Stimulated activated CD4-positive, alpha-beta T cell treated with anti-CD3 and anti-CD28 coated beads, Interleukin-12 subunit alpha, Interleukin-12 subunit beta, amount 100 ng/mL, for 48 hours (primary cell): ENCODE results near the gene ALB.

Experiments used
- DNase-seq, 3 donors: peaks; one replicate each; pipeline ENCODE4 v3.0.0-alpha.2; 2020; ENCODE audit warnings: low read depth in 2 of 3, low spot score in 1 of 3

ALB gene

DNA sequence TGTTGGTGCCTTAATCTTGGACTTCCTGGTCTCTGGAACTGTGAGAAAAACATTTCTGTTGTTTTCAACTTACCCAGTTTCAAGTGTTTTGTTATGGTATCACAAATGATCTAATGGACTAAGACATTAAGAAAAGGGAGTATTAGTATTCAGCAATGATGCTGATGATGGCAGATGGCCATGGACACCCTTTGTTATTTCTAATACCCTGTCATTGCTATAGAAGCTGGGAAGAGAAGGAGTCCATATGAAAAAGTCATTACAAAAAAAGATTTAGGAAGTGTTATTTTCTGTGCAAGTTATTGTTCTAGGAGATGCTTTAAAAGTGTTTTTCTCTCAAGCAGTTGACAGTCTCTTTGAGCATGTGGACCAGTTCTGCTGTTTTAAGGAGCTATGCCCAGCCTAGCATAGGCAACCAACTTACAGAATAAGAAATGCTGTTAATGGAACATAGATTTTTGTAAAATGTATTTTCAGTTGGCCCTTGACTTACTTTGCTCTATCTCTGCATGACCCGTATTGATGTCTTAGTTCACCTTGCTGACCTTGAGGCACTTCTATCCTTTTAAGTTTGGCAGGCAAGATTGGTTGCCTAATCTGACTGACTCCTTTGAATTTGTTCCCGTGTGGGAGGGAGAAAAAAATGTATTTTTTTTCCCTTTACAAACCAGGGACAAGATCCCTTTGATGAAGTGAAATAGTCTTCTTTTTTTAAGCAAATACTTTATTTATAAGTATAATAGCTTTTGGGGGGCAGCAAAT lies 25.9 kb downstream of the ALB start:
- DNase-seq, result no peak

DNA sequence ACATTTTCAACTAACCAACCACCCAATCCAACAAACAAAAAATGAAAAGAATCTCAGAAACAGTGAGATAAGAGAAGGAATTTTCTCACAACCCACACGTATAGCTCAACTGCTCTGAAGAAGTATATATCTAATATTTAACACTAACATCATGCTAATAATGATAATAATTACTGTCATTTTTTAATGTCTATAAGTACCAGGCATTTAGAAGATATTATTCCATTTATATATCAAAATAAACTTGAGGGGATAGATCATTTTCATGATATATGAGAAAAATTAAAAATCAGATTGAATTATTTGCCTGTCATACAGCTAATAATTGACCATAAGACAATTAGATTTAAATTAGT lies 27.7 kb downstream of the ALB start:
- no peak for DNase-seq

DNA sequence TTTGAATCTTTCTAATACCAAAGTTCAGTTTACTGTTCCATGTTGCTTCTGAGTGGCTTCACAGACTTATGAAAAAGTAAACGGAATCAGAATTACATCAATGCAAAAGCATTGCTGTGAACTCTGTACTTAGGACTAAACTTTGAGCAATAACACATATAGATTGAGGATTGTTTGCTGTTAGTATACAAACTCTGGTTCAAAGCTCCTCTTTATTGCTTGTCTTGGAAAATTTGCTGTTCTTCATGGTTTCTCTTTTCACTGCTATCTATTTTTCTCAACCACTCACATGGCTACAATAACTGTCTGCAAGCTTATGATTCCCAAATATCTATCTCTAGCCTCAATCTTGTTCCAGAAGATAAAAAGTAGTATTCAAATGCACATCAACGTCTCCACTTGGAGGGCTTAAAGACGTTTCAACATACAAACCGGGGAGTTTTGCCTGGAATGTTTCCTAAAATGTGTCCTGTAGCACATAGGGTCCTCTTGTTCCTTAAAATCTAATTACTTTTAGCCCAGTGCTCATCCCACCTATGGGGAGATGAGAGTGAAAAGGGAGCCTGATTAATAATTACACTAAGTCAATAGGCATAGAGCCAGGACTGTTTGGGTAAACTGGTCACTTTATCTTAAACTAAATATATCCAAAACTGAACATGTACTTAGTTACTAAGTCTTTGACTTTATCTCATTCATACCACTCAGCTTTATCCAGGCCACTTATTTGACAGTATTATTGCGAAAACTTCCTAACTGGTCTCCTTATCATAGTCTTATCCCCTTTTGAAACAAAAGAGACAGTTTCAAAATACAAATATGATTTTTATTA lies 28.3 kb downstream of the ALB start:
- DNase-seq, result no peak

DNA sequence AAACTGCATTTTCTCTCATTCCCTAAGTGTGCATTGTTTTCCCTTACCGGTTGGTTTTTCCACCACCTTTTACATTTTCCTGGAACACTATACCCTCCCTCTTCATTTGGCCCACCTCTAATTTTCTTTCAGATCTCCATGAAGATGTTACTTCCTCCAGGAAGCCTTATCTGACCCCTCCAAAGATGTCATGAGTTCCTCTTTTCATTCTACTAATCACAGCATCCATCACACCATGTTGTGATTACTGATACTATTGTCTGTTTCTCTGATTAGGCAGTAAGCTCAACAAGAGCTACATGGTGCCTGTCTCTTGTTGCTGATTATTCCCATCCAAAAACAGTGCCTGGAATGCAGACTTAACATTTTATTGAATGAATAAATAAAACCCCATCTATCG lies 29.1 kb downstream of the ALB start:
- DNase-seq, result no peak

DNA sequence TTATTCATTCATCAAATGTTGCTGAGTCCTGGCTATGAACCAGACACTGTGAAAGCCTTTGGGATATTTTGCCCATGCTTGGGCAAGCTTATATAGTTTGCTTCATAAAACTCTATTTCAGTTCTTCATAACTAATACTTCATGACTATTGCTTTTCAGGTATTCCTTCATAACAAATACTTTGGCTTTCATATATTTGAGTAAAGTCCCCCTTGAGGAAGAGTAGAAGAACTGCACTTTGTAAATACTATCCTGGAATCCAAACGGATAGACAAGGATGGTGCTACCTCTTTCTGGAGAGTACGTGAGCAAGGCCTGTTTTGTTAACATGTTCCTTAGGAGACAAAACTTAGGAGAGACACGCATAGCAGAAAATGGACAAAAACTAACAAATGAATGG lies 30.2 kb downstream of the ALB start:
- no peak for DNase-seq

DNA sequence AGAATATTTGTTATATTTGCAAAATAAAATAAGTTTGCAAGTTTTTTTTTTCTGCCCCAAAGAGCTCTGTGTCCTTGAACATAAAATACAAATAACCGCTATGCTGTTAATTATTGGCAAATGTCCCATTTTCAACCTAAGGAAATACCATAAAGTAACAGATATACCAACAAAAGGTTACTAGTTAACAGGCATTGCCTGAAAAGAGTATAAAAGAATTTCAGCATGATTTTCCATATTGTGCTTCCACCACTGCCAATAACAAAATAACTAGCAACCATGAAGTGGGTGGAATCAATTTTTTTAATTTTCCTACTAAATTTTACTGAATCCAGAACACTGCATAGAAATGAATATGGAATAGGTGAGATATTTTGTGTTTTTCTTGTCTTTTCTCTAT lies 31.9 kb downstream of the ALB start, which contains the start of gene AFP:
Gene AFP, plus strand, starts transcription at position 238 of the 400 bp plus-strand sequence. Its CDS starts 42 bp downstream, at position 280.
- DNase-seq, result no peak

DNA sequence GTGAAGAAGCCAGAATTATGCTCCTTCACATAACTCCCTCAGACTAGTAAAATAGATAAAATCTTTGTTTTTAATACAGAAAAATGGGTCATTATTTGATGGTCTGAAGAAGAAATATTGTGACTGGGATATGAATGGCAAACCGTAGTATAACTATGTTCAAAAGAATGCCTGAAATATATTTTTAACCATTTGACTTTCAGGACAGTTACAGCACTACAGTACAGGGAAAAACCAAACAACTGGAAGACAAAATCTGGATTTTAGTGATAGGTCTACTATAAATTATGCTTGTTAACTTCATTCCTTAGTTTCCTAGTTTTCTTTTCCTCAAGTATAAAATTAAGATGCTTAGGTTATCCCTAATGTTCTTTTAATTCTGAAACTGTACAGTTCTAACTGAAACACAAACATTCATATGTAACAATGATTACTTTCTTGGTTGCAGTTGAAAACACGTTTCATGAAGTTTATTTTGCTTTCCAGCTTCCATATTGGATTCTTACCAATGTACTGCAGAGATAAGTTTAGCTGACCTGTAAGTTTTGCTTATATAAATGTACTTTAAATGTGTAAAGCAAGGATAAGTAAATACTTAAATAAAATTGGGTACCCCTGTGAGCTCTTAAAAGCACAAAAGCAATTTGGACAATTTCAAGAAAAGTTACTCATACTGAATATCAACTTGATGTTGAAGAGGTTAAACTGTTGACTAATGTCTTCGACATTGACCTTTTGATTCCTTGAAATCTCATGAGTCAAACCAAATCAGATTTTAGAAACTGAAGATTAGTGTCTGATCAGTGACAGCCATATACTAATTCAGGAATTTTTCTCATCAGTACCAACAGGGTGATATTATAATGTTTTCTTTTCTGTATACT lies 32.8 kb downstream of the ALB start:
- DNase-seq, result no peak

DNA sequence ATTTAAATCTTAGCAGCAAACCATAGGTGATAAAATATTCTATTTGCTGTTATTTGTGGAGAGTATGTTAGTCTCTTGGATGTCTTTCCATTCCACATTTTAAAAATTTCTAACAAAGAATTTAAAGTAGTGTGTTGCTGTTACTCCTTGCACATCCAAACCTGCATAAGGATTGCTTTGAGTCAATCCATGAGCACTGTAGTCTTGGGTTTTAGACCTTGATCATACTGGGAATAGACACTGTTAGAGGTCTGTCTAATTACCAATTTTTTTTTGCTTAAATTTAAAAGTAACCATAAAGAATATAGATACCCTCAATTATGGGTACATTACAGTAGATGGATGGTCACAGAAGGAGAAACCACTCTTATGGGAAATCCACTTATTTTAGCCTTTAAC lies 33.5 kb downstream of the ALB start:
- DNase-seq, result no peak

DNA sequence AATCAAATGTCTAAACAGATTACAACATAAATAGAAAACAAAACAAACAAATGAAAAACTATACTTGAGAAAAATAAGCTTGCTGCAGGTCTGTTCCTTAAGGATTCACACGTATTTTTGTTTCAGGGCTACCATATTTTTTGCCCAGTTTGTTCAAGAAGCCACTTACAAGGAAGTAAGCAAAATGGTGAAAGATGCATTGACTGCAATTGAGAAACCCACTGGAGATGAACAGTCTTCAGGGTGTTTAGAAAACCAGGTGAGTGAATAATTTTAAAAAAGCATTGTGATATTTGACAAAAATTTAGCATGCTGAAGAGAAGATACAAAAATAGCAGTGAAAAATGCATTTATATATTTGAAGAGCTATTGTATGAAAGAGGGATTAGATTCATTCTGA lies 34.0 kb downstream of the ALB start:
- DNase-seq, result no peak

DNA sequence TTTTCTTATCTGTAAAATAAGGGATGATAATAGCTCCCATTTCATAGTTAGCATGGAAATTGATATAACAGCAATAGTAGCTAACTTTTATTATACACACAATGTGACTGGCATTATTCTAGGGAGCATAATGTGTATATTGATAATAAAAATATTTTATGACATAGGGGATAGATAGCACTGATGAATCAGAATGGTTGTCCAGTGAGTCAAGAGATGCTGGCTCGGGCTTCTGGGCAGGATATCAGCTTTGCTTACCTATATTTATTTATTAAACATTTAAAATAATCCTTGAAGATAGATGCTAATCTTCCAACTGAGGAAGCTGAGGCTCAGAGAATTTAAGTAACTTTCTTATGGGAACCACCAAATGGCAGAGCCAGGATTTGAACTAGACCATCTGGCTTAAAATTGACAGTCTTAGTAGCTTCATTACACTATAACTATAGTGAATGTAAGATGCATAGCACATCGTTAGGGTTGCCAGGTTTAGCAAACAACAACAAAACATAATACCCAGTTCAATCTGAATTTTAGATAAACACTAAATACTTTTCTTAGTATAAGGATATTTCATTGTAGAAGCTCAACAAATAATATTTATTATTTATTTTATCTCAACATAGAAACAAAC lies 34.6 kb downstream of the ALB start:
- DNase-seq, result no peak

DNA sequence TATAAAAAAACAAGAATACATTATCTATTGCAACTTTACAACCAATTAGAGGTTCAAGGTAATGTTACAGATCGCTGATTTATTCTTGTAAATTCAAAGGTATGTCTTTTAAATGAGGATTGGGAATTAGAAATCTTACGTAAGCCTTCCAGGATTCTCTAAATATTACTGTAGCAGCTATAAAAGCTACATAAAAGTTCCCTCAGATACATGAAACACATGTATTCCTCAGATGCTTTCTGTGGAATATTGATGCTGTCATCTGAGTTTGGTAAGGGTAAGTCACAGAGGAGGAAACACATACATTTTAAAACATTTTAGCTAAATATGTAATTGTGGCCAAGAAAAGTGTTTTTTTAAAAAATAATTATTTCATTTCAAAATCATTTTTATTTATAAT lies 35.4 kb downstream of the ALB start:
- DNase-seq, result no peak

DNA sequence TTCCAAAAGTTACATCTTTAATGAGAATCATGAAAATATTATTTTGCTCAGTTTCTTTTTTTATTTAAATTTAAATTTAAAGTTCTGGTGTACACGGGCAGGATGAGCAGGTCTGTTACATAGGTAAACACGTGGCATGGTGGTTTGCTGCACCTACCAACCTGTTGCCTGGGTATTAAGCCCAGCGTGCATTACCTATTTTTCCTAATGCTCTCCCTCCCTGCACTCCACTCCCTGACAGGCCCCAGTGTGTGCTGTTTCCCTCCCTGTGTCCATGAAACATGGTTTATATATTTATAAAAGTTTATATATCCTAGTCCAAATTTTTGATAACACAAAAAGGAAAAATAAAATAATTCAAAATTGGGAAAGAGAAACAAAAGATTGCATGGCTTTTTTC lies 35.9 kb downstream of the ALB start:
- DNase-seq, result no peak

DNA sequence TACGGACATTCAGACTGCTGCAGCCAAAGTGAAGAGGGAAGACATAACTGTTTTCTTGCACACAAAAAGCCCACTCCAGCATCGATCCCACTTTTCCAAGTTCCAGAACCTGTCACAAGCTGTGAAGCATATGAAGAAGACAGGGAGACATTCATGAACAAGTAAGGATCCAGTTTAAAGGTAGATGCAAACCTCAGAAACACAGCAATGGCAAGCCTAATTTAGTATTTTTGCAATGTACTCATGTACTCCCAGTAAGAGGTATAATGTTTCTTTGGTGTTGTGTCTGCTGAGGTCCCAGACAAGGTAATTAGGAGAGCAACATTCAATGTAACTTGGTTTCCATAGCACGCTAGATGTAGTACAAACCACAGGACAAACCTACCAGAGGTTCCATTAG lies 36.6 kb downstream of the ALB start:
- no peak for DNase-seq

DNA sequence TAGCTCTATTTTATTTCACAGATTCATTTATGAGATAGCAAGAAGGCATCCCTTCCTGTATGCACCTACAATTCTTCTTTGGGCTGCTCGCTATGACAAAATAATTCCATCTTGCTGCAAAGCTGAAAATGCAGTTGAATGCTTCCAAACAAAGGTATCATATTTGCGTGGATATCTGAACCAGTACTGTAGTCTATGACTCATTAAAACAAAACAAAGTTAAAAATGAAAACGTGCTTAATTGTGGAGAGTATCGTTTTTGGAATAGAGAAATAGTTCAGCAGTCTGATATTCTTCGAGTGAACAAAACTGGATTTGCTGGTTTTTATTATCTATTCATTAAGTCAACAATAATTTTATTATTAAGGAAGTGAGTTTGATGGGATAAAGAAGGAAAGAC lies 38.2 kb downstream of the ALB start:
- no peak for DNase-seq

DNA sequence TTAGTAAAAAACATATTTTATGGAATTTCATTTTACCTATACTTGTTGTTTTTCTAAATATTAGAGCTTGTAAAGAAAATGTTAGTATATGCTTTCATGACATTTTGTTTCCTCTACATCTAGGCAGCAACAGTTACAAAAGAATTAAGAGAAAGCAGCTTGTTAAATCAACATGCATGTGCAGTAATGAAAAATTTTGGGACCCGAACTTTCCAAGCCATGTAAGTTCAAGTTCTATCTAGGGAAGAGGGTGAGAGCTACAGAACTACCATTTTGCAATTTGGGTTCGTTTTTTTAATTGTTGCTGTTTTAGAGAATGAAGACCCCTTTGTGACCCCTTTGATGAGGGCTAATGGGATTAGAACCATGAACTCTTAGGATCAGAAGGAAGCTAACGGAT lies 39.1 kb downstream of the ALB start:
- no peak for DNase-seq

DNA sequence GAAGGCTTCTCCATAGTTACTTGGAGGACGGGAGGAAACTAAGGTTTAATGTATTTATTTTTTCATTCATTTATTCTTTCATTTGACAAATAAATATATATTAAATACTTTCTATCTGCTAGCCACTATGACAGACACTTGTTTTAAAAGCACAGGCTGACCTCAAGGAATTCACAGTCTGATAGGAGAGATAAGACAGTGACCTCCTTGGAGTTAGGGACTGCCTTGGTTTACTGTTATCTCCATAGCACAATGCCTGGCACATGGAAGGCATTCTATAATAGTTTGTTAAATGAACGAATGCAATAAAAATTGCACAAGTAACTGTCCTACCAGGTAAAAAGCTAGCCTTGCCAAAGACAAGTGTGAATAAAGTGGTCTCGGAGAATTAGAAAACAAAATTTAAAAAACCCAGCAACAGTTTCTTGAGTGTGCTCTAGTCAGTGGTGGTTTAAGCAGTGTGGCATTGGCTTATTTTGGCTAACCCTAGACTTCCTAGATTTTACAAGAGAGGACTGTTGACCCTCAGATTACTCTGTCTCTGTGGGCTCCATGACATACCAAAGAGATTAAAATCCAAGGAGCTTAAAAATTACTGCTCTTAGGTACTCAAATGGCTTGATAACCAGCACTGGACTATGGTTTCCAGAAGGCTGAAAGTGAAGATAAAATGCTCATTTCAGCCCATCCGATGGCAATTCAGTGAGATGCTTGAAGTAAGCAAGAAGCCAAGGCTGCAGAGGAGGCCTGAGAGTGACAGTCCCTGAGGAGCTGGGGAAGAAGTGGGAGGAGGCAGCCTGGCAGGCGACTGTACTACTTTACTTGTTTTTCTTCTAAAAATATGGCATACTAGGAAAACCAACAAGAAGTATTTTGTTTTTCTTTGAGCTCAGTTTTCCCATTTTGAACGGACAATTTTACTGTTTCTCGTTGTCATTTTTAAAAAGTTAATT lies 41.6 kb downstream of the ALB start:
- no peak for DNase-seq

DNA sequence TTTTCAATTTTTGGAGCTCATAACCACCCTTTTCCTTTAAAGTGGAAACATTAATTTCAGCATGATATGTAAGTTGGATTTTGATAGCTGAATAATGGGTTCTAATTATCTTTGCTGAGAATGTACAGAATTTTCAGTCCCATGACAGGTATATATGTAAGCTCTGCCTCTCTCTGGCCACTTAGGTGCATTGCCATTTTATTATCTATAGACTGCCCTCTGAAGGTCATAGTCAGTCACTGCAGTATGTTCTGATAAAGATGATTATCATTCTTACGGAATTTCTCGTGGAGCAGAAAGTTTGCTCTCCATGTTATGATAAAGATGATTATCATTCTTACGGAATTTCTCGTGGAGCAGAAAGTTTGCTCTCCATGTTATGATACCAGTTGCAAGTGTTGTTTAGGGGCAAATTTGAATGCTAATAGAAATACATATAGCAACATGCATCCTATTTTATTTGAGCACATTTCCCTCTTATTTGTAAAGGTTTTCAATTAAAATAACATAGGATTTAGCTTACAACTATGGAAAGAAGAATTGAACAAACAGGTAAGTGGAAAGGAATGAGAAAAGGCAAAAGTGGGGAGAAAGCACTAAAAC lies 42.4 kb downstream of the ALB start:
- no peak for DNase-seq

DNA sequence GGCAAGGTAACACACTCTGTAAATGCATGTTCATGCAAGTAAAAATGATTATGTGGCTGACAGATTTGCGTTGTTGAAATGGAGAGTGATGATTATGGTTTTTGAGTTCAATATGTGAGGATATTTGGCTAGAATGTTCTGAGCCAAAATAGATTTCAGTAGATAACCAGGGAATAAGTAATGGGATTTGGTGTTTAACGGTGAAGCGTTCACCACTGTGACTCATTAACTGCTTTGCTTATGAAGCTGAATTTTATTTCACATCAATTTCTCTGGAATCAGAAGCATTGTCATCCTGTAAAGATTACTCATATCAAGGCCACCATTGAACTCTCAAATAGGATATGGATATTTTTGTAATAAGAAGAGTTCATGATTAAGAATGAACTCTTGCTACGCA lies 43.6 kb downstream of the ALB start:
- DNase-seq, result no peak

DNA sequence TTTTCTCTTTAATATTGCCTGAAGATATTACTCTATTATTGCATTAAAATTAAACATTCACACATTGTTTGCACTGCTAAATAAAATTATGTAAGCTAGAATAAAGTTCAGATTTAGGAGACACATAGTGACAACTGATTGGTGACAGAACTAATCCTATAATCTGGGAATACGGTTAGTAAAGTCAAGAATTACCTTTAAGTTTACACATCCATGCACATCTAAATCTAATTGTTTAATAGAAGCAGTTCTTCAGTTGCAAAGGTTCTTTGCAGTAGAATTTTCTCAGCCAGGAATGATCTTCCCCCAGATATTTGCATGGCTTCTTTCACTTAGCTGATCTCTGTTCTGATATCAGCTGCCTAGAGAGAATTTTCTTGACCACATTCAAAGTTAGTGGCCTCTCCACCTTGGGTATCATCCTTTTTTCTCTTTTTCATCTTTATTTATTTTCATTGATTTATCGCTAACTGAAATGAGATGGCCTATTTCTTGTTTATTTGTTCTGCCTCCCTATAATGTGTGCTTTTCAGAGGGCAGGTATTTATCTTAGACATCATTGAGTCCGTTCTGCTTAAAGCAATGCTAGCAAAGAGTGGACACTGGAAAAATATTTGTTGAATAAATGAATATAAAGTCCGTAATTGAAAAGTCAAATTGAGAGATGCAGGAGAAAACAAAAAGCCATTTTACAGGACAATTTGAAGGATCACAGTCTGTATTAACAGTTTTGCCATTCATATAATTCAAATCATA lies 44.5 kb downstream of the ALB start:
- no peak for DNase-seq
